ENCODE measurements around the gene NEURL1B.

NEURL1B gene

DNA sequence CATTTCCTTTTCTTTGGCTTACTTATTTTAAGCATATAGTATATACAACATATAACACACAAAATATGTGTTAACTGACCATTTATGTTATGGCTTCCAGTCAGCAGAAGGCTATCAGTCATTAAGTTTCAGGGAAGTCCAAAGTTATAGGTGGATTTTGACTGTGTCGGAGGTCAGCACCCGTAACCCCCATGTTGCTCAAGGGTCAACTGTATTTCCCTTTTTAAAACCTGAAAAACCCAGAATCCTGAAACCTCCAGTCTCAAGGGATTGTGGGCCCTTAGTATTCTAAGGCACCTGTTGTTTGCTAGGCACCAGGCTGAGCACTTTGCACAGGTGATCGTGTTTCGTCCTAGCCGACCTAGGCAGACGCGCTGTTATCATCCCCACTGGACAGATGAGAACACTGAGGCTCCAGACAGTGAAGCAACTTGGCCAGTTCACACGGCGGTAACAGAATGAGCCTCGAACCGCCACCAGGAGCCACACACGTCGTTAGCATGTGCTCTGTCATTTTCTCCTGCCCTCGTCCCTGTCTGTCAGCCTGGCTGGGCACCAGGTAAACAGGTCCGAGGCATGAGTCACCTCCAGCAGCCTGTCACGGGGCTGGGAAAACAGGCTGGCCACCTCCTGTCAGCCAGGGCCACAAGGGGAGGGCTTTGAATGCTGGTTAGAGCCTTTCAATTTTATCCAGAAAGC lies 90.1 kb downstream of the NEURL1B start:
- DNase-seq (ENCODE audit: low spot score): no peak

DNA sequence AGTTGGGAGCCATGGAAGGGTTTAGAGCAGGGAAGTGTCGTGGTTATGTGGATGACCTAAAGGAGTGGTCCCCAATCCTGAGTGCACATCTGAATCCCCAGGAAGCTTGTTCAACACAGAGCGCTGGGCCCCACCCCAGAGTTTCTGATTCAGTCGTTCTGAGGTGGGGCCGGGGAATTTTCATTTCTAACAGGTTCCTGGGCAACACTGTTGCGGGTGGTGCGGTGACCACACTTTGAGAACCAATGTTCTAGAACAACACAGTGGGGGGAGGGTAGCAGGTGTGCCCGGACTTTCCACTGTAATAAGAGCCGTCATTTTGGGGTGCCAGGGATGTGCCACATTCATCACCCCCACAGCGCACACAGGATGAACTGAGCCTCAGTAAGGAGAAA lies 90.6 kb downstream of the NEURL1B start:
- no peak for DNase-seq (ENCODE audit: low spot score)

- no peak for DNase-seq (ENCODE audit: low spot score)
Observed at GRCh38 chr5:172732201-172732865, 91.3 kb downstream of the NEURL1B start.

DNA sequence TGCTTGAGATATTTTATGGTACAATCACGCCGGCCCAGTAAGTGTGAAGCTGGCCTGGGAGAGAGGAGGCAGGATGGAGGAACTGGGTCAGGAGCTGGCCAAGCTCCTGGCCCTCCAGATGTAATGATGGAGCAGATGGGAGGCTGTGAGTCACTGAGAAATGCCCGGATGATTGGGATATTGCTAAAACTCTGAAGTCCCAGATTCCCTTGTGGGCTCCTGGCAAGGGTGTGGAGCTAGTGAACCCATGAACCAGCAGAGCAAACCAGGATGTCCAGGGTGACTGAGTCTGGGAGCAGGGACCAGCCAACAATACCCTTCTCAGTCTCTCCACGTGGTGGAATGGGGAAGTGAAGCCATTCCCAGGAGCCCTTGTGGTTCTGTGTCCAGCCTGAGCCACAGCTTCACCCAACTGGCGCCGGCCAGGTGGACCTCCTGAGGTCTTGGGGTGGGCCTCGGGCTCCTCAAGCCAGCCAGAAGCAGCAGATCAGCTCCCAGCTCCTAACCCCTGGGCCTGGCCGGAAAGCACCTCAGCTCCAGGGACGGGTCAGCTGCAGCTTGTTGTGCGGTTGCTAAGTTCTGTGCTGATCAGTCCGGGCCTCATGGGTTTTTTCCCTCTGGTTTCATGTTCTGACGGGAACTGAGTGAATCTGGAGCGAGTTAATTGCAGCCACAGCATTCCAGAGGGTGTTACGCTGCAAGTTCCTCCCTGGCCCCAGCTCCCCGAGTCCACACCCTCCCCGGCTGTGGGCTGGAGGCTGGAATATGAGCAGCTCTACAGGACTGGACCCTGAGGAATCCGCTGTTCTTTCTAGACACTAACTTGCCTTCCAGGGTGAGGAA lies 92.3 kb downstream of the NEURL1B start:
- DNase-seq (ENCODE audit: low spot score): no peak

DNA sequence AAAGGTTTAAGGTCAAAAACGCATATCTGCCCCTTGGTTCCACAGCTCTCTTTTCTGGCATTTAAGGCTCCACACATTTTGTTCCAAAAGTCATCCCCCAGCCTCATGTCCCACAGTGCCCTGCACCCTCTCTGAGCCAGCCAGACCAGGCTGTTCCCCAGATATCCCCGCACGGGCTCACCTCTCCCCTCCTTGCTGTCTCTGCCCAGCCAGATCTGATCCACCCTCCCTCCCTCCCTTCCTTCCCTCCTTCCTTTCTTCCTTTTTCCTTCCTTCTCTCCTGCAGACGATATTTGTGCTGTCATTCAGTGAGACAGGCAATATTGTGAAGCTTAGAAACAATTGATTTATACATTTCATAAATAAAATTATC lies 92.9 kb downstream of the NEURL1B start:
- DNase-seq (ENCODE audit: low spot score): no peak

DNA sequence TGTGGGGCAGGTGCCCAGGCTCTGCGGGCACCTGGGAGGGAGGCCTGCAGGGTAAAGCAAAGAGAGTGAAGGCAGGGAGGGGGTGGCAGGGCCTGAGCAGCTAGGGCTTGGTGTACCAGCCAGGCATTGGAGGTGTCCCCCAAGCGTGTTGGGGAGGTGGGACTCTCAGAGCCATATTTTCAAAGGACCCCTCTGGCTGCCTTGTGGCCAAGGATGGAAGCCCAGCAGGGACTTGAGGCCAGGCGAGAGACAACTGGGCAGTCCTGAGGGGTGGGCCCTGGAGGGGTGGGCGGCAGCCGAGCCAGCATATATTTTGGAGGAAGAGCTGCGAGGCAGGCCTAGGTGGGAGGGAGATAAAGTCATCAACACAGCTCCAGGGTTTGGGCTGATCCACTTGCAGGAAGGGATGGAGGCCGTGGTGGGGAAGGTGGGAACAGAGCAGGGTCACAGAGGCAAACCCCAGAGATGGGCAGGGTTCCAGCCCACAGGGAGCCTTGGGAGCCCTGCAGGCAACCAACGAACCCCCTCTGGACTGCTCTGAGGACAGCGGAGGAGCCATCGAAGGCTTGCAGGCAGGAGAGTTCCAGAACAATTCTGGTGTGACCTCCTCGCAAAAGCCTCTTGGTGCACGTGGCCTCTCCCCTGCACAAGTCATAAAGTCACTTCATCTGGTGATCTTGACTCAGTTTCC lies 94.2 kb downstream of the NEURL1B start:
- no peak for DNase-seq (ENCODE audit: low spot score)

DNA sequence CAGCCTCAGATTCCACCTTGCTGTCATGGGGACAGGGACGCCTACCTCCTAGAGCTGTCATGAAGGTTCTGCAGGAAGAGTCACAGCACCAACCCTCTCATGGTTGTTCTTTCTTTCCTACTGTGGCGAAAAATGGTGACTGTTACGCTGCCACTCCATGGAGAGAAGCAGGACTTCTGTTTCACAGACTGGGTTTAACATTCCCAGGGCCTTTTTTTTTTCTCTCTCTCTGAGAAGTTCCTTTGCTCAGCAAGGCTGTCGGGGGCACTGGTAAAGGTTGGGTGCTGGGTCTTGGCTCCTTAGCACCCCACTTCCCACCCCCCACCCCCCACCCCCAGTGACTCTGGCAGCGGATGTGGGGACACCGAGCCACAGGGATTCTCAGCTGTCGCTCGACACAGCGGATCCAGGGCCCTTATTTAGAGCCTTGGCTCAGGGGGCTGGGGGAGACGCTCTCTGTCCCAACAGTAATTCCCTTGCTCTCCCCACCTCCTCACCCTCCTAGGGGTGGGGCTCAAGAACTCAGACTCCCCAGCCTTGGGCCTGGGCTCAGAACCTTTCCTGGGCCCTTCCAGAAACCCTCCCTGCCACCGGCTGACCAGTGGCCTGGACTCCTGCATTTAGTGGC lies 95.6 kb downstream of the NEURL1B start:
- DNase-seq (ENCODE audit: low spot score): no peak

- no peak for DNase-seq (ENCODE audit: low spot score)
Observed at GRCh38 chr5:172739375-172739774, 98.3 kb downstream of the NEURL1B start.

DNA sequence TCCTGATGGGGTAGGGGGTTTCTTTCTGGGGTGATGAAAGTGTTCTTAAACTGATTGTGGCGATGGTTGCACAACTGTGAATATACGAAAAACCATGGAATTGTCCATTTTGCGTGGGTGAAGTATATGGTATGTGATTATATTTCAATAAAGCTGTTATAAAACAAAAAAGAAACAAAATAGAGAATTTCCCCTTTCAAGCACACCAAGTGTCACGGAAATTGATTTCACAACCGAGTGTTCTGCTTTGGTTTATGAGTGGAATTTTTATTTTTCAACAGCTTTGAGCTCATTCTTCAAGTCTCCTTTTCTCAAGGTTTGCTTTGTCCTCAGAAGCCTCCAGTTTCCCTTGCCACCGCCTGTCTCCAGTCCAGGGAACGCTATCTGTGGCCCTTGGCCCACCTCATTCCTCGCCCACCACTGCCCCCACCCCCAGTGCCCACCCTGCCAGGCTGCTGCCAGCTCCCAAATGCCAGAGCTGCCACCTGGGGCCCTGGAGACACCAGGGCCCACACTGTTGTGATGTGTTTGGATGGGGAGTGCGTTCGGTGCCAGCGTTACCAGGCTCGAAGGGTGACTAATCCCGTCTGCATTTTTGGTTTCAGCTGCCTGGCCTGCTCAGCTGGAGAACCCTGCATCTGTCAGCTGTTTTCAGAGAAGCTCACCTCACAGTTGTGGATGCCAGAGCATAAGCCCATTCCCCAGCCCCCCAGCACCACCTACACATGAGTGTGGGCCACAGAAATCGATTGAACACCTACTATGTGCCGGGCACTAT lies 99.6 kb downstream of the NEURL1B start:
- no peak for DNase-seq (ENCODE audit: low spot score)

All from pons (tissue), 1 donor.